B cell (primary cell): Measurements from ENCODE around the gene SLC23A3.

Experiments used
- EZH2 ChIP-seq: IDR thresholded peaks from 2 replicates; pipeline ENCODE4 v1.6.1; 2012; ENCODE audit warnings: borderline replicate concordance, low read depth, mild to moderate bottlenecking, moderate library complexity, low read length; ENCODE audit not compliant: insufficient read depth, poor library complexity, severe bottlenecking
- TF ChIP-seq, protein P1 (sequence below): fragments of 200-600 bp; IDR thresholded peaks from one replicate; pipeline ENCODE4 v1.8.0; 2022; ENCODE audit warnings: antibody characterized with exemption, mild to moderate bottlenecking

DNA sequence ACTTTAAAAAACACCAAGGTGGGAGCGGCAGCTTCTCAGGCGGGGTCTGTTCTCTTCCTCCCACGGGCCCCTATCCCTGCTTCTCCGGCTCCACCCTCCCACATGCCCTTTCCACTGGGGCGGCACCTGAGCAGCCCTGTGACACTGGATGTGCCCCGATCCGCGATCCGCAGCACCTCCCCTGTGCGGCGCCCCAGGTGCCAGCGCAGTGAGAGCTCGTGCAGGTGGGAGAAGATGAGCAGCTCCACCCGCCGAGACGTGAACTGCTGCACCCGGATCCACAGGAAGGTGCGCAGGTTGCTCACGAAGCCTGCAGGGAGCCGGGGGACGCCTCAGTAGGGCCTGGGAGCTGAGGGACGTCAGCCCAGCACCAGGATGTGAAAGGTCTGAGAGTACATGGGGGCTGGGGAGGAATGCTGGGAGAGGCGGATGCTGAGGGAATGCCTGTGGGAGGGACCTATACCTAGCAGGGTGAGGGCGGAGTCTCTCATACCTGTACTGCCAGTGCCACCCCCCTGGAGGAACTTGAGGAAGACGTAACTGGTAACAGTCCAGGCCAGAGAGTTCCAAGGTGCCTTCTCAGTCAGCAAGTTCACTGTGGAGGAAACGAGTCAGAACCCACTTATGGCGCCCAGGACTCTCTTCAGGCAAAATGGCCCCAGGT, 46.2 kb upstream of the SLC23A3 start:
- TF ChIP-seq, protein P1, sequence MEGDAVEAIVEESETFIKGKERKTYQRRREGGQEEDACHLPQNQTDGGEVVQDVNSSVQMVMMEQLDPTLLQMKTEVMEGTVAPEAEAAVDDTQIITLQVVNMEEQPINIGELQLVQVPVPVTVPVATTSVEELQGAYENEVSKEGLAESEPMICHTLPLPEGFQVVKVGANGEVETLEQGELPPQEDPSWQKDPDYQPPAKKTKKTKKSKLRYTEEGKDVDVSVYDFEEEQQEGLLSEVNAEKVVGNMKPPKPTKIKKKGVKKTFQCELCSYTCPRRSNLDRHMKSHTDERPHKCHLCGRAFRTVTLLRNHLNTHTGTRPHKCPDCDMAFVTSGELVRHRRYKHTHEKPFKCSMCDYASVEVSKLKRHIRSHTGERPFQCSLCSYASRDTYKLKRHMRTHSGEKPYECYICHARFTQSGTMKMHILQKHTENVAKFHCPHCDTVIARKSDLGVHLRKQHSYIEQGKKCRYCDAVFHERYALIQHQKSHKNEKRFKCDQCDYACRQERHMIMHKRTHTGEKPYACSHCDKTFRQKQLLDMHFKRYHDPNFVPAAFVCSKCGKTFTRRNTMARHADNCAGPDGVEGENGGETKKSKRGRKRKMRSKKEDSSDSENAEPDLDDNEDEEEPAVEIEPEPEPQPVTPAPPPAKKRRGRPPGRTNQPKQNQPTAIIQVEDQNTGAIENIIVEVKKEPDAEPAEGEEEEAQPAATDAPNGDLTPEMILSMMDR = no peak
- TF ChIP-seq EZH2 = no peak
